SU-DHL-6 (cell line): ENCODE results near the gene KIAA1958.

Experiments
- EZH2phosphoT487 ChIP-seq: fragments of 200-600 bp; sonication (generic), shearing (Covaris generic); conservative IDR thresholded peaks from 2 replicates; pipeline ENCODE4 v1.6.1; 2018; ENCODE audit warnings: mild to moderate bottlenecking, antibody characterized with exemption, low read length, moderate library complexity, mixed read lengths
- TF ChIP-seq, protein P1 (sequence below): fragments of 200-600 bp; sonication (generic); IDR thresholded peaks from one replicate; pipeline ENCODE4 v1.5.1; 2017; ENCODE audit warnings: antibody characterized with exemption, mild to moderate bottlenecking, low read length, moderate library complexity; ENCODE audit not compliant: insufficient read depth, poor library complexity, severe bottlenecking

DNA sequence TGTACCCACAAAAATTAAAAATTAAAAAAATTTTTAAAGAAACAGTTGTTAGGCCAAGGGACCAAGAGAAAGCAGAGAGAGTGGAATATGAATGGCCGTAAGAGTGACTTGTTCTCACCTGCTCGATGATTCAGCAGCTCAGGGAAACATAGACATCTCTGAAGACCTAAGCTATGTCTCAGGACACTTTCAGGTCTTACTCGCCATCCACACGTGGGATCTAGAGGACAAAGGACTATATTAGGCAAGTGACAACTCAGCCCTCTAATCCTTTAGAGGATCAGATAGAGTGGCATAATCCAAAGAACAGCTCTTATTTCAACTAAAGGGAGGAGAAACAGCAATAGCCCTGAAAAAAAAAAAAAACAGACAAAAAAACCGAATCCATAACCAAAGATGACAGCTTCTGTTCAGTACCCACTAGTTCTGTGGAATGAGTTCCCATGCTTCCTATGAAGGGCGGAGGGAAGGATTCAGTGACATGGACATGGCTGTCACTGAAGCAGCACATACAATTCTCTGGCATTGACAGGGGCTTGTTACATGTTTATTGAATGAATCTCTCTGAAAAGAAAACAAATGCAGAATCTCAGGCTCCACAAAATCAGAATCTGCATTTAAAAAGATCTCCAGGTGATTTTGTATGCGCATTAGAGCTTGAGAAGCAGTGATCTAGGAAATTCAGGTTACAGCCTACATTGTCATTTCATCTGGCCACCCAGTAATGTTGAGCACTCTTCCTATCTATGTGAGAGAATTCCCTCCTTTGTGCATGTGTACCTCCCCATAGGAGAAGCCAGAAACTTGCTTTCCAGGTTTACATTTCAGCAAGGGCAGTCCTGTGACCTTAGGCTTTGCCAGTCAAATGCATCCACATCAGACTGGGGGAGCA is 96.0 kb downstream of the KIAA1958 start:
- TF ChIP-seq, protein P1, sequence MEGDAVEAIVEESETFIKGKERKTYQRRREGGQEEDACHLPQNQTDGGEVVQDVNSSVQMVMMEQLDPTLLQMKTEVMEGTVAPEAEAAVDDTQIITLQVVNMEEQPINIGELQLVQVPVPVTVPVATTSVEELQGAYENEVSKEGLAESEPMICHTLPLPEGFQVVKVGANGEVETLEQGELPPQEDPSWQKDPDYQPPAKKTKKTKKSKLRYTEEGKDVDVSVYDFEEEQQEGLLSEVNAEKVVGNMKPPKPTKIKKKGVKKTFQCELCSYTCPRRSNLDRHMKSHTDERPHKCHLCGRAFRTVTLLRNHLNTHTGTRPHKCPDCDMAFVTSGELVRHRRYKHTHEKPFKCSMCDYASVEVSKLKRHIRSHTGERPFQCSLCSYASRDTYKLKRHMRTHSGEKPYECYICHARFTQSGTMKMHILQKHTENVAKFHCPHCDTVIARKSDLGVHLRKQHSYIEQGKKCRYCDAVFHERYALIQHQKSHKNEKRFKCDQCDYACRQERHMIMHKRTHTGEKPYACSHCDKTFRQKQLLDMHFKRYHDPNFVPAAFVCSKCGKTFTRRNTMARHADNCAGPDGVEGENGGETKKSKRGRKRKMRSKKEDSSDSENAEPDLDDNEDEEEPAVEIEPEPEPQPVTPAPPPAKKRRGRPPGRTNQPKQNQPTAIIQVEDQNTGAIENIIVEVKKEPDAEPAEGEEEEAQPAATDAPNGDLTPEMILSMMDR, result no peak
- TF ChIP-seq EZH2phosphoT487, result no peak
